ENCODE data around the gene FAAP100. TPM values are rescaled to one million over a fixed set of nuclear protein-coding genes. Genes with fewer than 3 reads are reported as not detected.

FAAP100 gene
- total RNA-seq, 2 experiments from 2014 or later: 30.8 to 42.1 TPM

- H3K4me3 Mint-ChIP-seq: no peak overlapping the region
- H3K27me3 Mint-ChIP-seq: no peaks in the 10 kb centered on the region
- ChIA-PET CTCF (interaction anchor here (1.1 kb wide), 1 partner anchor 15 kb away, joined by 4 read pairs; no protein-coding TSS in a partner anchor), POLR2A (no interaction called here)
- peaks cover 8% of the 10 kb centered on the region for H3K4me1 Mint-ChIP-seq
- no peak overlapping the region for H3K27ac Mint-ChIP-seq
- peaks cover 31% of the 10 kb centered on the region for H3K36me3 Mint-ChIP-seq (ENCODE audit: low read depth)
- no peak for DNase-seq
- no peaks in the 10 kb centered on the region for H3K9me3 Mint-ChIP-seq
These were observed 30.6 kb upstream of the FAAP100 start for GRCh38 chr17:81582749-81583148.

GRCh38 chr17:81582341-81582740 lies 30.2 kb upstream of the FAAP100 start:
- no peak overlapping the region for H3K27ac Mint-ChIP-seq
- peaks cover 29% of the 10 kb centered on the region for H3K36me3 Mint-ChIP-seq (ENCODE audit: low read depth)
- H3K27me3 Mint-ChIP-seq: no peaks in the 10 kb centered on the region
- DNase-seq: no peak
- POLR2A ChIA-PET: no interaction called here
- H3K4me3 Mint-ChIP-seq: no peak overlapping the region
- no peaks in the 10 kb centered on the region for H3K9me3 Mint-ChIP-seq
- peaks cover 8% of the 10 kb centered on the region for H3K4me1 Mint-ChIP-seq
- CTCF ChIA-PET: interaction anchor here (0.6 to 1.1 kb wide), 2 partner anchors 16 to 20 kb away, joined by 3 to 4 read pairs; no protein-coding TSS in a partner anchor

GRCh38 chr17:81581758-81582157 lies 29.6 kb upstream of the FAAP100 start:
- H3K4me3 Mint-ChIP-seq: no peak overlapping the region
- no peaks in the 10 kb centered on the region for H3K9me3 Mint-ChIP-seq
- DNase-seq: no peak
- H3K27me3 Mint-ChIP-seq: no peaks in the 10 kb centered on the region
- POLR2A ChIA-PET: no interaction called here
- H3K36me3 Mint-ChIP-seq (ENCODE audit: low read depth): peaks cover 27% of the 10 kb centered on the region
- CTCF ChIA-PET: interaction anchor here (0.6 to 1.1 kb wide), 2 partner anchors 16 to 19 kb away, joined by 3 to 4 read pairs; no protein-coding TSS in a partner anchor
- H3K4me1 Mint-ChIP-seq: peaks cover 8% of the 10 kb centered on the region
- H3K27ac Mint-ChIP-seq: no peak overlapping the region

- no peaks in the 10 kb centered on the region for H3K27me3 Mint-ChIP-seq
- no peak overlapping the region for H3K4me3 Mint-ChIP-seq
- ChIA-PET POLR2A (no interaction called here), CTCF (interaction anchor here (1.4 to 2.0 kb wide), 2 partner anchors 14 to 19 kb away, joined by 3 to 6 read pairs; no protein-coding TSS in a partner anchor)
- peak overlapping the region; percentile 55 for H3K27ac Mint-ChIP-seq
- peaks cover 22% of the 10 kb centered on the region for H3K36me3 Mint-ChIP-seq (ENCODE audit: low read depth)
- no peak for DNase-seq
- H3K9me3 Mint-ChIP-seq: no peaks in the 10 kb centered on the region
- peaks cover 8% of the 10 kb centered on the region for H3K4me1 Mint-ChIP-seq
These were observed 28.3 kb upstream of the FAAP100 start for GRCh38 chr17:81580481-81580880.

GRCh38 chr17:81579821-81580321 lies 27.7 kb upstream of the FAAP100 start:
- DNase-seq: no peak
- no peak overlapping the region for H3K27ac Mint-ChIP-seq
- no peaks in the 10 kb centered on the region for H3K9me3 Mint-ChIP-seq
- CTCF ChIA-PET: interaction anchor here (0.6 to 2.0 kb wide), 4 partner anchors 15 to 133 kb away, joined by 3 to 6 read pairs (median 3); no protein-coding TSS in a partner anchor
- H3K4me1 Mint-ChIP-seq: peaks cover 8% of the 10 kb centered on the region
- H3K36me3 Mint-ChIP-seq (ENCODE audit: low read depth): peaks cover 18% of the 10 kb centered on the region
- POLR2A ChIA-PET: no interaction called here
- H3K27me3 Mint-ChIP-seq: no peaks in the 10 kb centered on the region
- H3K4me3 Mint-ChIP-seq: no peak overlapping the region

- Mint-ChIP-seq H3K4me3 (no peak overlapping the region), H3K4me1 (peaks cover 8% of the 10 kb centered on the region), H3K27me3 (no peaks in the 10 kb centered on the region), H3K9me3 (no peaks in the 10 kb centered on the region), H3K27ac (no peak overlapping the region), H3K36me3 (ENCODE audit: low read depth) (peaks cover 15% of the 10 kb centered on the region)
- ChIA-PET POLR2A (no interaction called here), CTCF (interaction anchor here (0.6 to 2.0 kb wide), 4 partner anchors 16 to 133 kb away, joined by 3 to 6 read pairs (median 3); no protein-coding TSS in a partner anchor)
- no peak for DNase-seq
These were observed 27.1 kb upstream of the FAAP100 start for GRCh38 chr17:81579298-81579697.

GRCh38 chr17:81578561-81579225 lies 26.5 kb upstream of the FAAP100 start:
- Mint-ChIP-seq H3K9me3 (no peaks in the 10 kb centered on the region), H3K27me3 (no peaks in the 10 kb centered on the region), H3K27ac (no peak overlapping the region), H3K4me1 (peaks cover 8% of the 10 kb centered on the region), H3K4me3 (no peak overlapping the region), H3K36me3 (ENCODE audit: low read depth) (peaks cover 13% of the 10 kb centered on the region)
- CTCF ChIA-PET: interaction anchor here (1.1 kb wide), 1 partner anchor 43 kb away, joined by 3 read pairs; no protein-coding TSS in a partner anchor
- no peak for DNase-seq
- POLR2A ChIA-PET: no interaction called here

GRCh38 chr17:81578038-81578441 lies 25.9 kb upstream of the FAAP100 start:
- H3K9me3 Mint-ChIP-seq: no peaks in the 10 kb centered on the region
- ChIA-PET POLR2A (no interaction called here), CTCF (no interaction called here)
- H3K4me3 Mint-ChIP-seq: no peak overlapping the region
- peaks cover 8% of the 10 kb centered on the region for H3K4me1 Mint-ChIP-seq
- H3K27me3 Mint-ChIP-seq: no peaks in the 10 kb centered on the region
- H3K36me3 Mint-ChIP-seq (ENCODE audit: low read depth): peaks cover 11% of the 10 kb centered on the region
- no peak for DNase-seq
- no peak overlapping the region for H3K27ac Mint-ChIP-seq

- DNase-seq: no peak
- ChIA-PET POLR2A (no interaction called here), CTCF (interaction anchor here (1.3 kb wide), 1 partner anchor 20 kb away, joined by 5 read pairs; no protein-coding TSS in a partner anchor)
- H3K36me3 Mint-ChIP-seq (ENCODE audit: low read depth): peaks cover 11% of the 10 kb centered on the region
- H3K9me3 Mint-ChIP-seq: no peaks in the 10 kb centered on the region
- H3K27ac Mint-ChIP-seq: peak overlapping the region; percentile 68
- H3K27me3 Mint-ChIP-seq: no peaks in the 10 kb centered on the region
- H3K4me1 Mint-ChIP-seq: peaks cover 8% of the 10 kb centered on the region
- H3K4me3 Mint-ChIP-seq: no peak overlapping the region
These were observed 25.3 kb upstream of the FAAP100 start for GRCh38 chr17:81577278-81578000.

- ChIA-PET POLR2A (no interaction called here), CTCF (interaction anchor here (1.3 kb wide), 1 partner anchor 21 kb away, joined by 5 read pairs; no protein-coding TSS in a partner anchor)
- DNase-seq: no peak
- Mint-ChIP-seq H3K27ac (no peak overlapping the region), H3K4me1 (peaks cover 8% of the 10 kb centered on the region), H3K9me3 (no peaks in the 10 kb centered on the region), H3K27me3 (no peaks in the 10 kb centered on the region), H3K4me3 (no peak overlapping the region), H3K36me3 (ENCODE audit: low read depth) (peaks cover 12% of the 10 kb centered on the region)
These were observed 24.6 kb upstream of the FAAP100 start for GRCh38 chr17:81576621-81577277.

- H3K27me3 Mint-ChIP-seq: no peaks in the 10 kb centered on the region
- ChIA-PET POLR2A (no interaction called here), CTCF (no interaction called here)
- no peaks in the 10 kb centered on the region for H3K9me3 Mint-ChIP-seq
- no peak for DNase-seq
- peaks cover 15% of the 10 kb centered on the region for H3K36me3 Mint-ChIP-seq (ENCODE audit: low read depth)
- H3K4me1 Mint-ChIP-seq: peaks cover 8% of the 10 kb centered on the region
- H3K27ac Mint-ChIP-seq: no peak overlapping the region
- no peak overlapping the region for H3K4me3 Mint-ChIP-seq
These were observed 23.7 kb upstream of the FAAP100 start for GRCh38 chr17:81575836-81576235.

- no peak for DNase-seq
- H3K36me3 Mint-ChIP-seq (ENCODE audit: low read depth): peaks cover 13% of the 10 kb centered on the region
- H3K4me1 Mint-ChIP-seq: peaks cover 3% of the 10 kb centered on the region
- H3K27ac Mint-ChIP-seq: no peak overlapping the region
- no peak overlapping the region for H3K4me3 Mint-ChIP-seq
- H3K9me3 Mint-ChIP-seq: no peaks in the 10 kb centered on the region
- no peaks in the 10 kb centered on the region for H3K27me3 Mint-ChIP-seq
- ChIA-PET CTCF (interaction anchor here (0.8 kb wide), 1 partner anchor 22 kb away, joined by 3 read pairs; the partner anchor contains the start of gene FAAP100), POLR2A (no interaction called here)
These were observed 22.4 kb upstream of the FAAP100 start for GRCh38 chr17:81574643-81574956.
